IMR-90 (cell line): ENCODE measurements around the gene MGME1. TPM values are rescaled to one million over a fixed set of nuclear protein-coding genes. Genes with fewer than 3 reads are reported as not detected.

Experiments
- ATAC-seq: fragments of 200-7000 bp; cut with Tn5 transposase; 2 replicates; pipeline ENCODE4 v1.9.1; 2020; ENCODE audit warnings: low read depth, mild to moderate bottlenecking, moderate library complexity
- BruUV-seq: library from RNA; stranded (reverse); fragments of 400-500 nt; replicated peaks from 2 replicates; lab custom pipeline; 2021; lab: Mats Ljungman, UMichigan
- CTCF ChIA-PET: fragments of 300-600 bp; formaldehyde crosslinking; extraction: SDS; loops from one replicate; lab custom pipeline; 2021; ENCODE audit warnings: antibody characterized with exemption; lab: Yijun Ruan, JAX
- POLR2A ChIA-PET: fragments of 300-600 bp; sonication (Branson Sonifier 250); formaldehyde crosslinking; loops from one replicate; lab custom pipeline; 2022; ENCODE audit warnings: antibody characterized with exemption; ENCODE audit not compliant: unreplicated experiment; lab: Charles Lee
- DNase-seq: peaks from one replicate; pipeline ENCODE4 v3.0.0; 2013
- H2AFZ ChIP-seq: replicated peaks from 2 replicates; pipeline ENCODE3; 2013; ENCODE audit warnings: low read length, mild to moderate bottlenecking; ENCODE audit not compliant: poor library complexity
- H2AK5ac ChIP-seq: 2 replicates; pipeline ENCODE4 v1.6.1; 2013; ENCODE audit warnings: low read depth, low read length, inconsistent platforms
- H2AK9ac ChIP-seq: replicated peaks from 2 replicates; pipeline ENCODE3; 2013; ENCODE audit warnings: mild to moderate bottlenecking, low read depth, low read length, moderate library complexity; ENCODE audit not compliant: poor library complexity
- H2BK120ac ChIP-seq: 2 replicates; pipeline ENCODE4 v1.6.1; 2013; ENCODE audit warnings: low read depth, low read length, inconsistent platforms
- H2BK15ac ChIP-seq: 3 replicates; pipeline ENCODE4 v1.6.1; 2013; ENCODE audit warnings: low read depth, low read length, inconsistent platforms
- H2BK20ac ChIP-seq: 2 replicates; pipeline ENCODE4 v1.6.1; 2013; ENCODE audit warnings: low read depth, mild to moderate bottlenecking, inconsistent platforms, low read length, moderate library complexity
- H2BK5ac ChIP-seq: 2 replicates; pipeline ENCODE4 v1.6.1; 2013; ENCODE audit warnings: mild to moderate bottlenecking, low read depth, low read length, inconsistent platforms; ENCODE audit not compliant: poor library complexity, severe bottlenecking
- H3K14ac ChIP-seq: replicated peaks from 2 replicates; pipeline ENCODE4 v1.6.1; 2013; ENCODE audit warnings: low read depth, low read length, inconsistent platforms
- H3K18ac ChIP-seq: 2 replicates; pipeline ENCODE4 v1.6.1; 2013; ENCODE audit warnings: low read depth, low read length, control low read depth
- H3K23ac ChIP-seq: 2 replicates; pipeline ENCODE4 v1.6.1; 2013; ENCODE audit warnings: low read depth, low read length, inconsistent platforms
- H3K27ac ChIP-seq: 2 replicates; pipeline ENCODE4 v1.5.1; 2013; ENCODE audit warnings: mild to moderate bottlenecking, control low read depth, low read length; ENCODE audit not compliant: insufficient read depth
- H3K27me3 ChIP-seq: 2 replicates; pipeline ENCODE4 v1.6.1; 2013; ENCODE audit warnings: low read length; ENCODE audit not compliant: control insufficient read depth, insufficient read depth
- H3K36me3 ChIP-seq: 2 replicates; pipeline ENCODE4 v1.6.1; 2013; ENCODE audit warnings: low read length, mixed read lengths; ENCODE audit not compliant: control insufficient read depth, insufficient read depth
- H3K4ac ChIP-seq: 2 replicates; pipeline ENCODE4 v1.6.1; 2013; ENCODE audit warnings: low read depth, low read length, inconsistent platforms
- H3K4me1 ChIP-seq: 2 replicates; pipeline ENCODE4 v1.6.1; 2013; ENCODE audit warnings: low read length, mixed read lengths; ENCODE audit not compliant: control insufficient read depth, insufficient read depth
- H3K4me2 ChIP-seq: 2 replicates; pipeline ENCODE4 v1.6.1; 2013; ENCODE audit warnings: low read depth, mild to moderate bottlenecking, control low read depth, low read length, moderate library complexity
- H3K4me3 ChIP-seq: 2 replicates; pipeline ENCODE4 v1.5.1; 2013; ENCODE audit warnings: low read depth, mild to moderate bottlenecking, control low read depth, low read length, moderate library complexity; ENCODE audit not compliant: insufficient read depth
- H3K56ac ChIP-seq: 2 replicates; pipeline ENCODE4 v1.6.1; 2013; ENCODE audit warnings: low read length, inconsistent platforms; ENCODE audit not compliant: insufficient read depth; ENCODE audit errors: extremely low read depth
- H3K79me1 ChIP-seq, 2 experiments: 2 replicates each; pipeline ENCODE4 v1.6.1; 2013; ENCODE audit warnings: low read length in 2 of 2, inconsistent platforms in 1 of 2, low read depth in 1 of 2
- H3K9ac ChIP-seq: 2 replicates; pipeline ENCODE4 v1.6.1; 2013; ENCODE audit warnings: low read depth, low read length, control low read depth
- H3K9me1 ChIP-seq: 2 replicates; pipeline ENCODE4 v1.6.1; 2013; ENCODE audit warnings: low read length, inconsistent platforms; ENCODE audit not compliant: insufficient read depth
- H3K9me3 ChIP-seq: 2 replicates; pipeline ENCODE4 v1.6.1; 2013; ENCODE audit warnings: low read length; ENCODE audit not compliant: control insufficient read depth, insufficient read depth
- H4K20me1 ChIP-seq: 2 replicates; pipeline ENCODE4 v1.6.1; 2013; ENCODE audit warnings: low read length, inconsistent platforms; ENCODE audit not compliant: insufficient read depth
- H4K5ac ChIP-seq: 2 replicates; pipeline ENCODE4 v1.6.1; 2013; ENCODE audit warnings: mild to moderate bottlenecking, low read depth, low read length, control low read depth
- H4K8ac ChIP-seq, 2 experiments: 2 replicates each; pipeline ENCODE4 v1.6.1; 2013; ENCODE audit warnings: low read depth in 2 of 2, low read length in 2 of 2, control low read depth in 1 of 2, inconsistent platforms in 1 of 2
- H4K91ac ChIP-seq: 2 replicates; pipeline ENCODE4 v1.6.1; 2013; ENCODE audit warnings: low read depth, low read length, inconsistent platforms; ENCODE audit not compliant: insufficient read depth
- MXI1 ChIP-seq: IDR thresholded peaks from 2 replicates; pipeline ENCODE4 v1.6.1; 2012; ENCODE audit warnings: low read depth, mild to moderate bottlenecking, low read length, moderate library complexity, borderline replicate concordance
- RAD21 ChIP-seq: IDR thresholded peaks from 2 replicates; pipeline ENCODE4 v1.6.1; 2012; ENCODE audit warnings: low read length, improper control_type of control experiment
- RFX5 ChIP-seq: IDR thresholded peaks from 2 replicates; pipeline ENCODE4 v1.8.0; 2012; ENCODE audit warnings: low read depth, mild to moderate bottlenecking, low read length, moderate library complexity
- WGBS, 2 experiments: methylation state at CpG; one replicate each; pipeline versions ENCODE4 v1.1.5 to v1.1.7; 2013; ENCODE audit warnings: missing lambda C conversion rate in 2 of 2; ENCODE audit not compliant: insufficient read length in 1 of 2; ENCODE audit errors: extremely low coverage in 2 of 2; 5-methylcytosine and 5-hydroxymethylcytosine counted together
- dilution Hi-C: fragments of 300-500 bp; cut with HindIII; formaldehyde crosslinking; loops from one replicate; pipeline ENCODE4 v1.14.3; 2018; ENCODE audit warnings: low sequenced_read_pairs; ENCODE audit not compliant: unreplicated experiment
- in situ Hi-C: fragments of 300-500 bp; cut with MboI; formaldehyde crosslinking; loops from 3 replicates; pipeline ENCODE4 v1.14.3; 2019; ENCODE audit warnings: low sequenced_read_pairs, inconsistent platforms, mixed read lengths
- intact Hi-C: fragments of 100-400 bp; cut with micrococcal nuclease; formaldehyde crosslinking; loops from 2 replicates; pipeline ENCODE4 v1.10.0; 2022
- polyA plus RNA-seq, 3 experiments: library from polyadenylated mRNA; depleted of rRNA; stranded (reverse); fragments of >200 nt; gene quantifications; 2 replicates each; pipeline ENCODE4 v1.2.3, GENCODE V29; 2012; ENCODE audit warnings: low replicate concordance in 1 of 3
- total RNA-seq: library from RNA; depleted of rRNA; stranded (reverse); fragments of >200 nt; gene quantifications from 2 replicates; pipeline ENCODE4 v1.2.3, GENCODE V29; 2012
- TF ChIP-seq, protein P1 (sequence below): fragments of 150-350 bp; IDR thresholded peaks from 2 replicates; pipeline ENCODE4 v1.6.1; 2016; ENCODE audit warnings: low read depth, mild to moderate bottlenecking, low read length, moderate library complexity, borderline replicate concordance

Gene MGME1
- total and polyA plus RNA-seq, 2 of the 4 experiments (the other 2 are of a cell fraction) = 7.2 to 9.3 TPM

DNA sequence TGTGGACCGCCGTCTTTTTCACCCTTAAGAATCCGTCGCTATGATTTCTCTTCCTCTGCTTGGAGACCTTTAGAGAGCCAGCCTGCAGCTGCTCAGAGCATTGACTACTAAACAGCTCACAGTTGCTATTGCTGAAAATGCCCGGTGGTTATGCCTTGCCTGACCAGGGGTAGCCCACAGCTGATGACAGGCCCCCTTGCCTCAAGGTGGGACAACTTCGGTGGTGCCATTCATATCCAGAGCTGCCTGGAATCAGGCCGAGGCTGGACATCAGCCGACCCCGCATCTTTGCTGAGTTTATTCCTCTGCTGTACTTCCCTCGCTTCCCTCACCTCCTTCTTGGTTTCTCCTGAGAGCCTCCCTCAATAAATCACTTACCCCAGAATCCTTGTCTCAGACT, 49.3 kb downstream of the MGME1 start:
- Histone ChIP-seq H2BK5ac (no peak overlapping the region), H3K14ac (no peak overlapping the region), H4K20me1 (no peaks in the 10 kb centered on the region), H2AFZ (no peak overlapping the region), H3K9ac (no peak overlapping the region), H2BK20ac (no peak overlapping the region), H3K4ac (no peak overlapping the region), H3K4me3 (no peak overlapping the region), H3K79me1 (no peaks in the 10 kb centered on the region), H4K91ac (no peak overlapping the region), H3K27me3 (peaks cover 7% of the 10 kb centered on the region; the same call in 1 of the 2 replicates), H3K23ac (no peak overlapping the region), H2AK5ac (no peak overlapping the region), H3K9me3 (no peaks in the 10 kb centered on the region), H3K9me1 (no peaks in the 10 kb centered on the region), H3K27ac (no peak overlapping the region), H2BK15ac (no peak overlapping the region), H3K56ac (no peak overlapping the region), H3K18ac (no peak overlapping the region), H3K4me1 (no peaks in the 10 kb centered on the region), H3K4me2 (no peak overlapping the region), H4K5ac (no peak overlapping the region), H3K36me3 (no peaks in the 10 kb centered on the region), H4K8ac (no peak overlapping the region), H2AK9ac (no peak overlapping the region), H2BK120ac (no peak overlapping the region)
- no peak for TF ChIP-seq MXI1
- TF ChIP-seq RAD21 = no peak
- TF ChIP-seq, protein P1, sequence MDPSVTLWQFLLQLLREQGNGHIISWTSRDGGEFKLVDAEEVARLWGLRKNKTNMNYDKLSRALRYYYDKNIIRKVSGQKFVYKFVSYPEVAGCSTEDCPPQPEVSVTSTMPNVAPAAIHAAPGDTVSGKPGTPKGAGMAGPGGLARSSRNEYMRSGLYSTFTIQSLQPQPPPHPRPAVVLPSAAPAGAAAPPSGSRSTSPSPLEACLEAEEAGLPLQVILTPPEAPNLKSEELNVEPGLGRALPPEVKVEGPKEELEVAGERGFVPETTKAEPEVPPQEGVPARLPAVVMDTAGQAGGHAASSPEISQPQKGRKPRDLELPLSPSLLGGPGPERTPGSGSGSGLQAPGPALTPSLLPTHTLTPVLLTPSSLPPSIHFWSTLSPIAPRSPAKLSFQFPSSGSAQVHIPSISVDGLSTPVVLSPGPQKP = no peak
- TF ChIP-seq RFX5 = no peak
- ChIA-PET POLR2A (no interaction called here), CTCF (interaction anchor here (1.3 kb wide), 1 partner anchor 12 kb away, joined by 3 read pairs; no protein-coding TSS in a partner anchor)
- in situ Hi-C loops (no loop called here), dilution Hi-C loops (no loop called here), intact Hi-C loops (no loop called here)
- no peak for DNase-seq
- WGBS, 2 experiments = 77% methylated on average over 9 of the region's 10 CpGs; no CpG with 5 or more reads in 1 of the 2 experiments
- BruUV-seq = no TSS peak
- ATAC-seq = no peak
